GM21367 (cell line): Measurements from ENCODE around the gene ERVK3-1.
A peak's percentile ranks its signal among the peaks of the same experiment; 100 is the strongest.

Experiments
- ATAC-seq: cut with Tn5 transposase; IDR thresholded peaks from one replicate; pipeline ENCODE4 v1.9.1; 2021; ENCODE audit not compliant: unreplicated experiment

Gene ERVK3-1

GRCh38 chr19:58357481-58358145 is 52.4 kb downstream of the ERVK3-1 start:
- ATAC-seq: no peak

- ATAC-seq: no peak
These were observed 56.7 kb downstream of the ERVK3-1 start for GRCh38 chr19:58361900-58362271.

GRCh38 chr19:58362272-58362994 is 57.3 kb downstream of the ERVK3-1 start, which contains the start of gene ZNF497:
Gene ZNF497 (minus strand): TSS chr19:58362751. CDS start chr19:58357635, 5,116 bp downstream.
- peak; percentile 79 for ATAC-seq

- ATAC-seq: no peak
These were observed 59.0 kb downstream of the ERVK3-1 start for GRCh38 chr19:58364146-58364545.
